ENCODE results near the gene SMAD9. TPM values are rescaled to one million over a fixed set of nuclear protein-coding genes. Genes with fewer than 3 reads are reported as not detected.

Gene SMAD9
- total and polyA plus RNA-seq, 8 donors = 9.2 to 33.0 (median 26.9) TPM

DNA sequence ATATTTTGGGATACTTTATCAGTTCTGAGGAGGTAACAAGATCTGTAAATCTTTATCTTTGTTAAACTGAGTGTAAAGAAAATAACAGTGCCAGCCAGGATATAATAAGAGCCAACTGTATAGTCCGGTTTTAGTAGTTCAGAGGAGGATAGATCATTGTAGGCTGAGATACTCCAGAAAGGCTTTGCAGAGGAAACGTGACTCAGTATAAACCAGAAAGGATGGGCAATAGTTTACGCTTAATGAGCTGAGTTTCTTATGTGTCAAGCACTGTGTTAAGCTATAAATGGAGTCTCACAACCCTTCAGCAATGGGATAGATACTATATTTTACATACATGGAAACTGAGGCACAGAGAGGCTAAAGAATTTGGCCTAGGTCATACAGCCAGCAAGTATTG is 97.3 kb downstream of the SMAD9 start:
- TF ChIP-seq, protein P1, sequence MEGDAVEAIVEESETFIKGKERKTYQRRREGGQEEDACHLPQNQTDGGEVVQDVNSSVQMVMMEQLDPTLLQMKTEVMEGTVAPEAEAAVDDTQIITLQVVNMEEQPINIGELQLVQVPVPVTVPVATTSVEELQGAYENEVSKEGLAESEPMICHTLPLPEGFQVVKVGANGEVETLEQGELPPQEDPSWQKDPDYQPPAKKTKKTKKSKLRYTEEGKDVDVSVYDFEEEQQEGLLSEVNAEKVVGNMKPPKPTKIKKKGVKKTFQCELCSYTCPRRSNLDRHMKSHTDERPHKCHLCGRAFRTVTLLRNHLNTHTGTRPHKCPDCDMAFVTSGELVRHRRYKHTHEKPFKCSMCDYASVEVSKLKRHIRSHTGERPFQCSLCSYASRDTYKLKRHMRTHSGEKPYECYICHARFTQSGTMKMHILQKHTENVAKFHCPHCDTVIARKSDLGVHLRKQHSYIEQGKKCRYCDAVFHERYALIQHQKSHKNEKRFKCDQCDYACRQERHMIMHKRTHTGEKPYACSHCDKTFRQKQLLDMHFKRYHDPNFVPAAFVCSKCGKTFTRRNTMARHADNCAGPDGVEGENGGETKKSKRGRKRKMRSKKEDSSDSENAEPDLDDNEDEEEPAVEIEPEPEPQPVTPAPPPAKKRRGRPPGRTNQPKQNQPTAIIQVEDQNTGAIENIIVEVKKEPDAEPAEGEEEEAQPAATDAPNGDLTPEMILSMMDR (IDR thresholded peaks at IDR 0.05) = no peak
- Histone ChIP-seq H3K27ac (no peak overlapping the region), H3K27me3 (no peaks in the 10 kb centered on the region), H3K4me3 (no peak overlapping the region), H3K36me3 (peaks cover 0 to 7% of the 10 kb centered on the region in 2 donors), H3K4me1 (peaks cover 9 to 26% of the 10 kb centered on the region in 2 donors), H3K9me3 (no peaks in the 10 kb centered on the region)
- ATAC-seq = no peak
- no peak for DNase-seq
- intact Hi-C loops (cut with DNase I) = no loop called here

DNA sequence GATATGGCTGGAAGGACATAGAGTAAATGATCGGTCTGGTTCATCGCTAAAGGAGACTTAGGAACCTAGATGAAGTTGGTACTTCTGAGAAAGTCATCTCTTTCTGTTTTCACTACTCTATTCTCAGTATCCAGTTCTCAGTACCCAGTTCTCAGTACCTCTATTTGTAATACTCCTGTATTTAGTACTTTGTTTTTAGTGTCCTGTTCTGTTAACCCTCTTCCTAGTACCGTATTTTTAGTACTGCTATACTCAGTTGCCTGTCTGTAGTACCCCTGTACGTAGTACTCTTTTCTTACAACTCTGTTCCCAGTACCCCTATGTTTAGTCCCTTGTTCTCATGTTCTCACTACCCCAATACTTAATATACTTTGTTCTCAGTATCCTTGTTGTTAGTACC is 99.8 kb downstream of the SMAD9 start:
- TF ChIP-seq, protein P1 (IDR thresholded peaks at IDR 0.05) = no peak
- no peaks in the 10 kb centered on the region for H3K27me3 ChIP-seq
- H3K9me3 ChIP-seq = no peaks in the 10 kb centered on the region
- DNase-seq = no peak
- H3K4me3 ChIP-seq = peak overlapping the region; percentile 78
- ATAC-seq = no peak
- no peaks in the 10 kb centered on the region for H3K36me3 ChIP-seq
- H3K4me1 ChIP-seq = peaks cover 9 to 26% of the 10 kb centered on the region in 2 donors
- no peak overlapping the region for H3K27ac ChIP-seq
- intact Hi-C loops (cut with DNase I) = no loop called here

DNA sequence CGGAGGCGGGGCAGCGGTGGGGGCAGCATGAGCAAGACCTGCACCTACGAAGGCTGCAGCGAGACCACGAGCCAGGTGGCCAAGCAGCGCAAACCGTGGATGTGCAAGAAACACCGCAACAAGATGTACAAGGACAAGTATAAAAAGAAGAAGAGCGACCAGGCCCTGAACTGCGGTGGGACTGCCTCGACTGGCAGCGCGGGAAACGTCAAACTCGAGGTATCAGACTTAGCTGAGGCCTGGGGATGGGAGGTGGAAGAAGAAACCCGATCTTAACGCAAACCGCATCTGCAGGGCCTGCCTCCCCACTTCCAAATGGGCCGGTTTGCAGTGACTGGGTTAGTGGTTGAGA is 100.3 kb downstream of the SMAD9 start:
- ATAC-seq (peak; percentile 35), DNase-seq (peak in 1 of 4 donors; percentile 20)
- Histone ChIP-seq H3K27ac (peak overlapping the region; percentile 60 to 80), H3K9me3 (no peaks in the 10 kb centered on the region), H3K27me3 (no peaks in the 10 kb centered on the region), H3K4me1 (peaks cover 9 to 28% of the 10 kb centered on the region in 2 donors), H3K36me3 (no peaks in the 10 kb centered on the region), H3K4me3 (peak overlapping the region; percentile 78)
- TF ChIP-seq, protein P1 (IDR thresholded peaks at IDR 0.05) = no peak
- intact Hi-C loops (cut with DNase I) = no loop called here

DNA sequence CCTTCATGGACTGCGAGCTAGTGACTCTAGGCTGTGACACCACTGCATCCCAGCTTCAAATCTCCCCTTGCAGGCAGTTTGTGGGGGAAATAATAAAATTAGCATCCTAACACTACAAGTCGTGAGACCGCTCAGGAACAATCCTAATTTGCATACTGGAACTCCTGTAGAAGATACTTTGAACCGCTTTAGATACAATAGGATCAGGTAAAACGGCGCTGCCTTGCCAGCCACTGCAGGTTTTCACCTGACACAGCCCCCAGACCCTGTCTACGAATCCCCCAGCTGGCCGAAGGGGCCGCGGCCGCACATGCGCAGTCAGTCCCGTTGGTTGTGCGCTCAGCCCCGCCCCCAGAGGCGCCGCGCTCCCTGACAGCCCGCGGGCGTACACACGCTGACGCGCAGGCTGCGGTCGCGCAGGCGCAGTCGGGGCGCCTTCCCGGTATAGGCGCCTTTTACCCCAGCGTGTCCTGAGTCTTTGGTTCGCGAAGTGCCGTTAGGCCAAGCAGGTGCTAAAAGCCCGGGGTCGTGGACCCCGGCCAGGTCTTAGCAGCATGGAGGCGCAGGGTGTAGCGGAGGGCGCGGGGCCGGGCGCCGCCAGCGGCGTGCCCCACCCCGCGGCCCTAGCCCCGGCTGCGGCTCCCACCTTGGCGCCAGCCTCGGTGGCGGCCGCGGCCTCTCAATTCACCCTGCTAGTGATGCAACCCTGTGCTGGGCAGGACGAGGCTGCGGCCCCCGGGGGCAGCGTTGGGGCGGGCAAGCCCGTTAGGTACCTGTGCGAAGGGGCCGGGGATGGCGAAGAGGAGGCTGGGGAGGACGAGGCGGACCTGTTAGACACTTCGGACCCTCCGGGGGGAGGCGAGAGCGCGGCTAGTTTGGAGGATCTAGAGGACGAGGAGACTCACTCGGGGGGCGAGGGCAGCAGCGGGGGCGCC is 101.0 kb downstream of the SMAD9 start, which contains the start of gene RFXAP:
RFXAP (plus strand) TSS at position 419 of the 935 bp plus-strand sequence; CDS start at position 555, 136 bp downstream.
- Histone ChIP-seq H3K27me3 (no peaks in the 10 kb centered on the region), H3K4me1 (peaks cover 9 to 33% of the 10 kb centered on the region in 2 donors), H3K4me3 (peak within 1 kb of the TSS; percentile 78), H3K36me3 (no peaks in the 10 kb centered on the region), H3K9me3 (no peaks in the 10 kb centered on the region), H3K27ac (peak within 1 kb of the TSS; percentile 60 to 80)
- DNase-seq (peak; percentile 87 to 99 (median 94)), ATAC-seq (peak; percentile 97)
- intact Hi-C loops (cut with DNase I) = no loop called here
- TF ChIP-seq, protein P1 (IDR thresholded peaks at IDR 0.05) = no peak

All from left lung (tissue), 10 donors.